Liver (tissue), 3 donors: ENCODE results near the gene EIPR1.

Experiments used
- CTCF ChIP-seq: fragments of 150-350 bp; IDR thresholded peaks from 2 replicates; pipeline ENCODE4 v1.5.1; 2017; ENCODE audit warnings: improper control_type of control experiment, low read depth, low read length; ENCODE audit not compliant: missing input control
- JUND ChIP-seq, 2 donors: IDR thresholded peaks; 2 replicates each; pipeline ENCODE4 v1.6.1; 2016; ENCODE audit warnings: antibody characterized with exemption in 2 of 2
- donor health status: healthy.
- donor health status: healthy.

GRCh38 chr2:3270095-3270478 is 107.5 kb downstream of the EIPR1 start:
- TF ChIP-seq CTCF = no peak
- TF ChIP-seq JUND (IDR thresholded peaks at IDR 0.05) = no peak
